GM18507 (cell line): Measurements from ENCODE around the gene CD83.

Experiments
- DNase-seq: peaks from one replicate; pipeline ENCODE4 v3.0.0; 2011; ENCODE audit warnings: low read depth; ENCODE audit not compliant: insufficient read length; ENCODE audit errors: extremely low spot score
- FAIRE-seq: peaks from 2 replicates; lab custom pipeline; 2011; peaks lifted over from hg19 to GRCh38; lab: Jason Lieb, UNC

CD83 gene

DNA sequence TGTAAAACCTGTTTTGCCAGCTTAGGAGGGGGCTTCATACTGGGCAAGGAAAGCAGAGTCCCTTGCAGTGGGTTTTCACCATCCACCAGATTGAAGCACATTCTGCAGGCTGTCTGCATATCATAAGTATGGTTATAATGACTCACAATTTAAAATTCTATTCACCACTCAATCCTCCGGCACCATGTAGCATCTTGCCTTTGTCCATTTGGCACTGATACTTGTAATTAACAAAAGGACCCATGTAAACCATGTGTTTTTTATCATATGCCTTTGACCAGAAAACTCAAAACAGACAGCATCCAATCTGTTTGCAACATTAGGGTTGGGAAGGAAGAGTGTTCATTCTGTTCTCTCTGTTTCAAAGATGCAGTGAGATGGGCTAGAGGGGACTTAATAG lies 3.0 kb downstream of the CD83 start:
- FAIRE-seq, result no peak
- DNase-seq, result no peak

DNA sequence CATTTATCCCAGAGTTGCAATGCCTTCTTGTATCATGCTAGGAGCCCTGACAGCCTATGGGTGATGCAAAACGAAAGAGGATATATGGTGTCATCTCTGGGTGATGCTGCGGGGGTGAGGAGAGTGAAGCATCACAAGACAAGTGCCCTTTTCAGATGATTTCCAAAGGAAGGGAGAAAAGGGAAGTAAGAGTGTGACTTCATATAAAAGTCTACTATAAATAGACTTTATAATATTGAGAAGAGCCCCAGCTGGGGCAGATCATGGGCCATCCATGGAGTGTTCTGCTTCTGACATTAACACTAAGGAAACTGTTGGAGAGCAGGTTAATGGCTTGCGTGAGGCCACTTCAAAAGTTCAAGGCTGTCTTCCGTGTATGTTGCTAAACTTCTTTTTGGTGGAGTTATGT lies 4.4 kb downstream of the CD83 start:
- FAIRE-seq (peak; percentile 94), DNase-seq (peak; percentile 40)

DNA sequence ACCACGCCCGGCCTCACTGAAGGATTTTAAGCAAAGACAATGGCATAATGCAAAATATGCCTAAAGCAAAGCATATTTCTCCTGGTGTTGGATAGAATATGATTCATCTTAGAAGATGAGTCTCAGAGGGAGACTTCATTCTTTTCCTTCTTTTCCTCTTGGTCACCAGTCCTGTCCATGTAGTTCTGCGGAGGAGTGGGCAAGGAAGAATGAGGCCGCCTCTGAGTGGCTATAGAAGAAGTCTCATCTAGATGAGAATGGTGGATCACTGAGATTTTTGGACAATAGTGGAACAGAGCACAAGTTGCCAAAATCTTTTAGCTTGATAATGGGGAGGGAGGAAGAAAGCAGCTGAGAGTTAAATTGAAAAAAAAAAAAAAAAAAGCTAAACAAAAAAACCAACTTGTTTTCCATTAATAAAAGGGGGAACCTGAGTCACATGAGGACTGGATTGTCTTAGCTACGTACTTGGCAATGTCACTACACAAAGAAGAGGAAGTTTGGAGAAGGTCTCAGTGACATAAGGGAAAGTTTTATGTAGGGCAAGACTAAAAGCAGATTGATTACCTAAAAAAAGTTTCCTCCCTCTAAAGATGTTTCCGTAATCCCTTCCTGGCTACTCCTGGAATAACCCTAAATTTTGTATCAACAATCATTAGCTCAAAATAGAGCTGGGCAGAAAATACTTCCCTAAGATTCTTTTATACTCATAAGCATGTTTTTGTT lies 6.0 kb downstream of the CD83 start:
- FAIRE-seq, result peak; percentile 56
- DNase-seq, result no peak

DNA sequence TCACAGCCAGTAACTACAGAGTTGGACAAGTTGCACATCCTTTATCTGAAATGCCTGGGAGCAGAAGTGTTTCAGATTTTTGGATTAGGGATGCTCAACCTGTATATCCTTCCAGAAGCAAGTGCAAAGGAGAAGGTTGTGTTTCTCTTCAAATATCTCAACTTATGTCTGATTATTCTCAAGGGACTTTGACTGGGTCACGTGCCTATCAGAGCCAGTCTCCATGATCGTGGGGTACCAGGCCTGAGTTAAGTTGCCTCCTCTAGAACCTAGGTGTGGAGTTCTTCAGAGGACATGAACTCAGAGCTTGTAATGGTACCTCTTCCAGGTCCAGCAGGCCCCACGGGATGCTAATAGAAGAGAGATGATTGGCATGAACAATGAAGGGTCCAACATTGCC lies 7.8 kb downstream of the CD83 start:
- FAIRE-seq, result no peak

DNA sequence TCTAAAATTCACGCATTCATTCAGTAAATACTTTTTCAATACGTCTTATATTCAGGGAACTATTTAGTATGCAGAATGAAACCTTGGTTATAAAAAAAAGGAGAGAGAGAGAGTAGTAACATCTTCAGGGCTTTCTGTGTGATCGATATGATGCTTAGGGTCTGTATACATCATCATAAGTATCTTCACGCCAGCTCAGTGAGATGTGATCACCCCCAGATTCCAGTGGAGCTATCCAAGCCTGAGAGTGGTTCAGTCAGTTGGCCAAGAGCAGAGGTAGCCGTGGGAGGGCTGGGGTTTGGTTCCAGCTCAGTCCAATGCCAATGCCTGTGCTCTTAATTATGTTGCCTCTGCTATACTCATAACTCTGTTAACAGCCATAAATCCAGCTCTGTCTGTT lies 8.6 kb downstream of the CD83 start:
- FAIRE-seq (no peak), DNase-seq (no peak)

More for the DNA sequence above, 7.8 kb downstream of the CD83 start:
- no peak for DNase-seq

DNA sequence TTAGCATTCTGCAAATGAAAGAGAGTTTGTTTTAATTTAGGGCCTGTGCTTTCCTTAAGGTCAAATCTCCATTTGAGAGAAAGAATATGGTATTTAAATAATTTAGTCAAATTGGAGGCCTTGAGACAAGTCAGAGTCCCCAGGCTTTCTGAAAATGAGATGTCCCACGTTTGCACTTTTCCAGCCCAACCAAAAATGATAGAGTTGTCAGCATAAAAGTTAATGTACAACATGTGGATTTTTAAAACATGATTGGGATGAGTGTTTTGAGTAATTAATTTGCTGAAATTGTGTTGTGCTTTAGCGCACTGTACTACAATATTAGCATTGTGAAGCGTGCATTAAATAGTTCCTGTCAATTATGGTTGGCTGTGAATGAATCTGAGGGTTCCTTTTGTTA lies 10.0 kb downstream of the CD83 start:
- FAIRE-seq (no peak), DNase-seq (no peak)

DNA sequence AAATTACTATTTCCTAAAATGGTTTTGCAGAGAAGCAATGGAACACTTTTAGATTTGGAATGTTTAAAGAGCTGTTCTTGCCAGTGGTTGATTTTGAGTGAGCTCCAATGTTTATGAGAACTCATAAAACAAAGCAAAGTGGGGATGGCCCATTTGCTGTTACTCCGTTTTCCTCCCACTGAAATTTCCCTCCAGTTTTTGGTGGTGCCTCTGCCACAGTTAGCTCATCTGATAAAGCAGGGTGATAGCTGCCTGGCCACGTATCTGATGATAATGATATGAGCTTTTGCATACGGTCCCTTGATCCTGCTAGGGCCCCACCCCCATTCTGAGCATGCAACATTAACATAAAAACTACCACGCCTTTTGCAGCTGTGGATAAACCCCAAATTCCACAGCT lies 10.4 kb downstream of the CD83 start:
- DNase-seq, result no peak
- FAIRE-seq, result no peak

DNA sequence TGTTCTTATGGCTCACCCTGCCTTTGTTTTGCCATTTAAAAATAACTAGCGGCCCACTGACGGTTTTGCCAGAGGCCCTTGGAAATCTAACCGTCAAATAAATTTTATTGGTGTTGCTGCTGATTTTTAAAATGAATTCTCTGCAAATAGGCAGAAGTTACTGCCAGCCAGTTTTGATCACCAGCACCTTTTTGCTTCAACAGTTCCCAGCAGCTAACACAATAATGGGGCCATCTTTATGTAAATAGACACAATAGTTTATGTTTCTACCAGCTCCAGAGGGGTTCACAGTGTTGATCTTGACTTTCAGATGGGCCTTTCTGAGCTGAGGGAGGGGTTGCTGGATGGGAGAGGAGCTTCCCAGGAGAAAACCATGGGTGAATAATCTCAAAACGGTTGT lies 11.2 kb downstream of the CD83 start:
- DNase-seq (no peak), FAIRE-seq (no peak)

DNA sequence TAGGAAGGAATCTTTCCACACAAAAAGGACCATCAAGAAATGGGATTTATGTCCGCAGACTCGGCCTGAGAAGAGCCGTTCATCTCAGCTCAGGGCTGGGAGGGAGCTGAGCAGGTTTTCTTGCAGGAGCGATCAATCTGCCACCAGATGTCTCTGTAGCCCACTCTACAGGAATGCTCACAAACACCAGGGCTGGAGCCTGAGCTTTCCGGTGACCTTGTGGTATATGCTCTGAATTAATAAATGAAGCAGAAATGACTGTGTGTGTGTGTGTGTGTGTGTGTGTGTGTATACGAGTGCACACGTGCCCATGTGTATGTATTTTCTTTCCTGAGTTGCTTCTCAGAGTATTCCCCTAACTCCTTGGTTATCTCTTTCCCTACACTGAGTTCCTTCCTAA lies 12.0 kb downstream of the CD83 start:
- DNase-seq, result no peak
- peak; percentile 74 for FAIRE-seq

DNA sequence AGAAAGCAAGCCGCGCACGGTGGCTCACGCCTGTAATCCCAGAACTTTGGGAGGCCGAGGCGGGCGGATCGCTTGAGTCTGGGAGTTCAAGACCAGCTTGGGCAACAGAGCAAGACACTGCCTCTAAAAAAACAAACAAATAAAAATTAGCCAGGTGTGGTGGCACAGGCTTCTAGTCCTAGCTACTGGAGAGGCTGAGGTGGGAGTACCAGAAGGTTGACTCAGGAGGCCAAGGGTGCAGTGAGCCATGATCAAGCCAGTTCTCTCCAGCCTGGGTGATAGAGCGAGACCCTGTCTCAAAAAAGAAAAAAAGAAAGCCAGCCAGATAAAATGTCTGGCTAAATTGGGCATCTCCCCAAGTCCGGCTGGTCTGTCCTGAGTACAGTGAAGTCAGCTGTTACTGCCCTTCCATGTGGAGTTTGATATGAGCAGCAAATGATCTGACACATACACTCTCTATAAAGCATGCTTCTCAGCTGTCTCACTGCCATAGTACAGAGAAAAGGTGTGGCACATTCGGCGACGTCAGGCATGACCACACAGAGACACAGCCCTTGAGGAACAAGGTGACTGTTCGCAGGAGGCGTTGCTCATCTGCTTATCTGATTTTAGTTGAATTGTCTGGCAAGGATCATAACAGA lies 13.0 kb downstream of the CD83 start:
- DNase-seq, result no peak
- no peak for FAIRE-seq

DNA sequence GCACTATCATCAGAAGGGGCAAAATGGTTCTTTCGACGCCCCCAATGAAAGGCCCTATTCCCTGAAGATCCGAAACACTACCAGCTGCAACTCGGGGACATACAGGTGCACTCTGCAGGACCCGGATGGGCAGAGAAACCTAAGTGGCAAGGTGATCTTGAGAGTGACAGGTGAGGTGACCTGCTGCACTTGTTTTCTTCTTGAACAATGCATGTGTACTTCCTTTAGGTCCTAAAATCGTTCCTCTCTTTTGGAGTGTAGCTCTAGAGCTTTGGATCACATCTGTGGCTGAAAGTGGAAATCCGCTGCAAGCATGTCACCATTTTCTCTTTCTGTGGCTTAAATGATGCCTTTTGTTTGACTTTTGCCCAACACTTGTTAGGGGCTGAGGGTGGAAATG lies 14.0 kb downstream of the CD83 start:
- FAIRE-seq (no peak), DNase-seq (no peak)

DNA sequence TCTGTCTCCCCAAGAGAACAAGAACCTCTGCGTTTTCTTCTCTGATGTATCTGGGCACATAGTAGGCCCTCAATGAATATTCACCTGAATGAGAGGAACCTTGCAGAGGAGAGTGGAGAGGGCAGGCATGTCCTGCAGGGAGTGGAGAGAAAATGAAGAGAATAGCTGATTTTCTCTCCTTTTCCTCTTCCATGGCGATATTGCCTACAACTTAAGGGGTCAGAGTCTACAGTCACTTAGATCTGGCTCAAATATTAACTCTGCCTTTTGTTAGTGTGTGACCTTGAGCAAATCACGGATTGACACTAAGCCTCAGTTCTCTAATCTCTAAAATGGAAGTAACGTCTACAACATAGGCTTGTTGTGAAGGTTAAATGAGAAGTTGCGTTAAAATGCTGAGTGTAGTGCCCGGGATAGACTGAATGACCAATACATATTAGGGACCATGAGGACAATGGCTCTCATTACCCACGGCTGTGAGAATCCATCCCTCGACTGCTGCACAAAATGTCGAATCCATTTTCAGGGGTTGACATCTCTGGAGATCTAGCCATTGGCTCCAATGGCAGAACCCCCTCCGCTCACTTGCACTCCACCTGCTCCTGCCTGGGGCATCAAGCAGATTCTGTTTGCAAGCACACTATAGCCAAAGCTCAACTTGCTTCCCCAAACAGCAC lies 14.8 kb downstream of the CD83 start:
- DNase-seq (no peak), FAIRE-seq (no peak)

DNA sequence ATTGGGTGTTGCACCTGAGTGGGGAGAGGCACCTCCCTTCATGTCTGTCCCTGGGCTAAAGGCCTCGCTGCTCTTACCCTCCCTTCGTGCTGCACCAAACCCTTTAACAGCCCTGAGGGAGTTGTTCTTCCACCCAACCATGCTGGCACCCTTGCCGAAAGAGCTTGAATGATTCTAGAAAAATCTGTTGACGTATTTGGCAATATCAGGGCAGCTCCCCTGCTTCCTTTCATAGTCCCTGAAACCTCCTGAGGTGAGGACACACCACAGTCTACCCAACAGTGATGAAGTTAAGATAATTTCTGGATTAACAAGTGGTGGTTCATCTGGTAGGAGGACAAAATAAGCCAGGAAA lies 15.3 kb downstream of the CD83 start:
- FAIRE-seq (no peak), DNase-seq (no peak)

DNA sequence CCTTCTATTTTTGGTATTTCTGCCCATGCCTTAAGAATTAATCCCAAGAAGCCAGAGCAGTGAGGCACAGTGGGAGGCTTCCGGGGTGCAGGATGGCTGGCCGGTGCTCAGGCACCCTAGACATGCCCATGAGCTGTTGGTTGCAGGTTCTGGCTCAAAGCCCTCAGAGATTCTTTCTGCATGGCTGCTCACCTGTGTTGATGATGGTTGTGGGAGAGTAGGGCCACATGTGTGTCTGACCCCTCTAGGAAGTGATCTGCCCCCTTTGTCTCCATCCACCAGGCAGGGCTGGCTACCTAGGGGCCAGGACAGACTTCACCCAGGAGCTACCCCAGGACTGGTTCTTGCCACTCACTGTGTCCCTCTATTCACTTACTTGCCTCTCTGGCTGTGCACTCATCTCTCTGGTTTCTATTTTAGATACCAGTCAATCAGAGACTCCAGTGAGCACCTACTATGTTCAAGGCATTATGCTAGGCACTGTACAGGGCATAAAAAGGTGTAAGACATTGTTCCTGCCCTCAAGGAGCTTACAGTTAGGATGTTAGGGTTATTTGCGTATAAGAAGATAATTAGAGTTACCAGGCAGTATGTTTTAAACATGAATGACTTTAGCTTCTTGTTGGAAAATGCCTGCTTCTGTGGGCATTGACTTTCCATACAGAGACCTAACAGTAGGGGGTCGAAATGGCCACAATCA lies 16.8 kb downstream of the CD83 start:
- no peak for DNase-seq
- FAIRE-seq, result no peak

DNA sequence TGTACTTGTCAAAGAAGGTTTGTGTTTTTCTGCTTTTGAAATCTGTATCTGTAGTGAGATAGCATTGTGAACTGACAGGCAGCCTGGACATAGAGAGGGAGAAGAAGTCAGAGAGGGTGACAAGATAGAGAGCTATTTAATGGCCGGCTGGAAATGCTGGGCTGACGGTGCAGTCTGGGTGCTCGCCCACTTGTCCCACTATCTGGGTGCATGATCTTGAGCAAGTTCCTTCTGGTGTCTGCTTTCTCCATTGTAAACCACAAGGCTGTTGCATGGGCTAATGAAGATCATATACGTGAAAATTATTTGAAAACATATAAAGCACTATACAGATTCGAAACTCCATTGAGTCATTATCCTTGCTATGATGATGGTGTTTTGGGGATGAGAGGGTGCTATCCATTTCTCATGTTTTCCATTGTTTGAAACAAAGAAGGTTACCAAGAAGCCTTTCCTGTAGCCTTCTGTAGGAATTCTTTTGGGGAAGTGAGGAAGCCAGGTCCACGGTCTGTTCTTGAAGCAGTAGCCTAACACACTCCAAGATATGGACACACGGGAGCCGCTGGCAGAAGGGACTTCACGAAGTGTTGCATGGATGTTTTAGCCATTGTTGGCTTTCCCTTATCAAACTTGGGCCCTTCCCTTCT lies 18.4 kb downstream of the CD83 start:
- DNase-seq, result no peak
- no peak for FAIRE-seq

DNA sequence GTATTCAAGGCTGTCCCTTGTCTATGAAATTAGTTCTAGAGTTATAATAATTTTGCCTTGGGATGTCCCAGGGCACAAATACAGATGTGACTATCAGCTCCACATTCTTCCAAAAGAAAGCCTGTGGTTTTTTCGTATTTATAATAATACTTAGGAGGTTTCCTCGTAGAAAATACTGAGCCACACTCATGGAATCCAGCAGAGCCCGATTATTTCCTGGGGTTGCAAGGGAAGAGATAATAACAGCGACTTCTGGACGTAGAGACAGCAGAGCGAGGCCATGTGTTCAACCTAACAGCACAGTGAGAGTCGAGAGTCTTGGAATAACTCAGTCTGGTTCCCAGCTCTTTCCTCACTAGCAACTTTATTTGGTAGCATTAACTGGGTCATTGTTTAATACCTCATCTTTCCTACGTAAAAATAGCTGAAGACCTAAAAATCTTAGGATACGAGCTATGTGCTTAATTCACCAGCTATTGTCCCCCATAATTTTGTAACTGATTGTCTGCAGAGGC lies 21.2 kb downstream of the CD83 start:
- DNase-seq (no peak), FAIRE-seq (no peak)

DNA sequence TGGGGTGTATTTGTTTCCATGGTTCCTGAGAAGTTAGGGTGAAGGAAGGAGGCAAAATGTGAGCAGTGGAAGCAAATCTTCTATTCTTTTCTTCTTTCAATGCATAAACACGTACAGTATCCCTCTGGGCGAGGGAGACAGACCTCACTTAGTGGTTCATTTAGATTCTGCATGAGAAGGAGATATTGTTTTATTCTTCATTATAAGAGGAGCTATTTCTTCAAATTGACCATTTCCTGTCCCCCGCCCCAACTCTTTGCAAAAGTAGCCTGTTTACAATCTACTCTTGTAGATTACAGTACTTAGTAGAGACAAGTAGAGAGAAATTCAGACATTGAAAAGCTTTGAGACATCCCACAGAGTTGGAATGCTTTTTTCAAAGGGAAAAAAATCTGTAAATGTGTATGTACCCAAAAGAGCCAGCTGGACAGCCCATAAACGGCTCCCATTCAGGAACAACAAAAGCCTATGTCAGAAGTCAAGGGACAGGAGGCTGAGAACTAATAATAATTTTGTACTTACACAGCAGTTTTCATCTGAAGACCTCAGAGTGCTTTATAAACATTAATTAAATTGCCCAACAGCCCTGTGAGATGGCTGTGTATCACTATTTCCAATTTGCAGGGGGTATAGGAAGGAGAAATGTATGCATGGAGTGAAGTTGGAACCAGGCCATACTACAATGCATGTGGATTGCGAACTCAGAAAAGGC lies 23.9 kb downstream of the CD83 start:
- DNase-seq, result no peak
- FAIRE-seq, result no peak

DNA sequence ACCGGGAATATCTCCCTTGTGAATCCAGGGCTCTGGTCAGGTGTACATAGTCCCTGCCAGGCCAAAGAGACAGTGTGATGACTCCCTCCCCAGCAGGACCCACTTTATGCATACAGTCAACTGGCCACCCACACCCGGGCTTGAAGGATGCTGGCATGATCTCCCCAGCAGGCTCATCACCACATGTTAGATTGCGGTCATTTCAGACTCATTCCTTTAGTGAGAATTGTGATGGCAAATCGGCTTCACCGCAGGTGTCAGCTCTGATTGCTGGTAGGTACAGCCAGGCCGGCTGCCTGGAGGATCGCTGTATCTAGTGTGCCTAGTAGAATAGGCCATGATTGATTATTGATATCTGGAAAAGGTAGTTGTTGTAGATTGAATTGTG lies 24.5 kb downstream of the CD83 start:
- DNase-seq, result no peak
- FAIRE-seq, result no peak

DNA sequence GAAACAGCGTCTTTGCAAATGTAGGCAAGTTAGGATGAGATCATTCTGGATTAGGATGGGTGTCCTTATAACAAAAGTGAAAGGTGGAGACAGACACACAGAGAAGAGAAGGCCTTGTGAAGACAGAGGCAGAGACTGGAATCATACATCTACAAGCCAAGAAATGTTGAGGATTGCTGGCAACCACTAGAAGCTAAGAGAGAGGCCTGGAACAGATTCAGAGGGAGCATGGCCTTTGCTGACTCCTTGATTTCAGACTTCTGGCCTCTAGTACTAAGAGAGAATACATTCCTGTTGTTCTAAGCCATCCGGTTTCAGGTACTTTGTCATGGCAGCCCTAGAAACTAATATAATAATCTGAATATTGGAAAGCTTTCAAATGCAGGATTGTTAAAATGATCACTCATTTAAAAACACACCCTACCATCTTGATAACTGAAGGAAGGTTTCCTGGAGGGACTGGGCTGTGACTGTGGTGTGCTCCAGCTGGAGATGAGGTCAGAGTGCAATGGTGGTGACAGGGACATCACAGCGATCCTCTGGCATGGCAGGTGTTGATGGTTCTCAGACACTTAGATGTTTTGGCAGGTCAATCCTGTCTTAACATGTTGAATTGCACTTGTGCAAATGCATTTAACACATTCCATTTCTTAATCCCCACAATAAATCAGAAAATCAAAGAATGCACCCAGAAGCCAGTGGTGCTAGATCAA lies 25.1 kb downstream of the CD83 start:
- no peak for FAIRE-seq
- DNase-seq, result no peak
